KG1 (cell line): Measurements from ENCODE around the gene SLC17A3.

Experiments
- DNase-seq: peaks from one replicate; lab custom pipeline; 2025; lab: John Stamatoyannopoulos, UW

SLC17A3 gene, protein sequence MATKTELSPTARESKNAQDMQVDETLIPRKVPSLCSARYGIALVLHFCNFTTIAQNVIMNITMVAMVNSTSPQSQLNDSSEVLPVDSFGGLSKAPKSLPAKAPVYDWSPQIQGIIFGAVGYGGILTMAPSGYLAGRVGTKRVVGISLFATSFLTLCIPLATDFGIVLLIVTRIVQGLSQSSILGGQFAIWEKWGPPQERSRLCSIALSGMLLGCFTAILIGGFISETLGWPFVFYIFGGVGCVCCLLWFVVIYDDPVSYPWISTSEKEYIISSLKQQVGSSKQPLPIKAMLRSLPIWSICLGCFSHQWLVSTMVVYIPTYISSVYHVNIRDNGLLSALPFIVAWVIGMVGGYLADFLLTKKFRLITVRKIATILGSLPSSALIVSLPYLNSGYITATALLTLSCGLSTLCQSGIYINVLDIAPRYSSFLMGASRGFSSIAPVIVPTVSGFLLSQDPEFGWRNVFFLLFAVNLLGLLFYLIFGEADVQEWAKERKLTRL

DNA sequence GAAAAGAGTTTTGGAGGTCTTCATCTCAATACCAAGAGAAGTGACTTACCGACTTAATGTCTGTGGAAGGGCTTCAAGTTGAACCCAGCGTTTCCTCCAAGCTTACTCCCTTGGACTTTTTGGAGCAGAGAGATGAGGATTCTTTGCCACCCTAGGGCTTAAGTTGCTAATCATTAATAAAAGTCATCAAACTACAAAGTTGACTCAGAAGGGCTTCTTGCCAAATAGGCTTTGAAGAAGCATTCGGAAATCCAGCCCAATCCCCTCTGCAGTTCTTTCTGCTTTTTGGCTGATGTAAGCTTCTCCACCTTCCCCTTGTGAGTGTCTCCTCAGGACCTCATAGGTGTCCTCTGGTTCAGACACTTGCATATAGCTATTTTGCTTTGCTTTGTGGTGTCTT lies at the start of gene SLC17A3:
Gene SLC17A3 (minus strand): TSS at position 126 of the 400 bp plus-strand sequence. CDS start 5,856 bp downstream, outside the sequence.
- DNase-seq, result no peak

DNA sequence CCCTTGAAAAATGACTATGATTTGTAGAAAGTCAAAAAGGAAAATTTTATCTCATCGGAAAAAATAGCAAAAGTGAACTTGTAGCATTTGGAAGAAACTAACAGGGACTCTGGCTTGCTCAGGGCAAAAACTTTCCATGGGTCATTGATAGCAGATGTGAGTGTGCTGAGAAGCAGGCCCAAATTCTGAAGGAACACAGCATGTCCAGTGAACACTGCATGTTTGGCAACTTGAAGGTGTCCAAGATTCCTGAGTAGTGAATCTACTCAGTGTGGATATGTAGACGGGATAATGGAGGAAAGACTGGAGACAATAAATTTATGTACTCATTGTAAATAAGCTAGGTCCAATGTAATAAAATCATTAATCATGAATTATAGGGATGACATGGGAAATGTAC lies 48.3 kb upstream of the SLC17A3 start:
- no peak for DNase-seq

DNA sequence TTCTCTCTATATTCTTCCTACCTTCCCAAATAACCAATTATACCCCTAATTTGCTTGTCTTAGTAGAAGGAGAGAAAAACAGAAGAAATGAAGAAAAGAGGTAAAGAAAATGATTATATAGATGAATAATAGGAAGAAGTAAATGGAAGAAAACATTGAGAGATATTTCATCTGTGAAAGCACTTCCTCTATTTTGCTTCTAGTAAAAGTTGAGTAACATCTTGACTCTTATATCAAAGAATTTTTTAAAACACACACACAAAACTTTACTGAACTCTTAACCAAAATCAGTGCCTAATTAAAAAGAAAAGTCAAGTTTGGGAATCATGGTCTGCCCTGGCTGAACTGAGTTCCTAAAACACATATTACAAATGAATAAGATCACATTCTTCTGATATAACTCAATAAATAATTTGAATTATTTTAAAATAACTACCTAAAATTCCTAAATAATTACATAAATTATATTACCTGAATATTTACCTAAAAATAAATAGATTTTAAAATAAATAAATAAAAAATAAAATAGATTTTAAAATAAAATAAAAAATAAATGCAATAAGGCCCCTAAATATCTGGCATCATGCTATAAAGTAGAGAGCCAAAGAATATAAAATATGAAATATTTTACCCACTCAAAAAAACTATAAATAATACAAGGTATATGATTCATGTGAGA lies 47.6 kb upstream of the SLC17A3 start:
- no peak for DNase-seq

DNA sequence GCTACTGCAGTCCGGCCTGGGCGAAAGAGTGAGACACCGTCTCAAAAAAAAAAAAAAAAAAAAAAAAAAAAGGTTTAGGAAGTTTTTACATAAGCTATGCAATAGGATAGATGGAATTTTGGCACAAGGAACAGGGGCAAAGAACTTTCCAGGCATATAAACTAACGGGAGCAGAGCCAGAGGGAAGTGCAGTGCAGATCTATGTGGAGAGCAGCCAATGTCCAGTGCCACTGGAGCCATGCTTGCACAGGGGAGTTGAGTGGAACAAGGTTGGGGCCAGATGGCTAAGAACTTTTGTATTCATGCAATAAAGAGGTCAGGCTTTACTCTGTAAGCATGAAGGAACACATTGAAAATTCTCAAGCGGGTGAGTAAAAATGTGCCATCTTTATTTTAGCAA lies 45.6 kb upstream of the SLC17A3 start:
- no peak for DNase-seq

DNA sequence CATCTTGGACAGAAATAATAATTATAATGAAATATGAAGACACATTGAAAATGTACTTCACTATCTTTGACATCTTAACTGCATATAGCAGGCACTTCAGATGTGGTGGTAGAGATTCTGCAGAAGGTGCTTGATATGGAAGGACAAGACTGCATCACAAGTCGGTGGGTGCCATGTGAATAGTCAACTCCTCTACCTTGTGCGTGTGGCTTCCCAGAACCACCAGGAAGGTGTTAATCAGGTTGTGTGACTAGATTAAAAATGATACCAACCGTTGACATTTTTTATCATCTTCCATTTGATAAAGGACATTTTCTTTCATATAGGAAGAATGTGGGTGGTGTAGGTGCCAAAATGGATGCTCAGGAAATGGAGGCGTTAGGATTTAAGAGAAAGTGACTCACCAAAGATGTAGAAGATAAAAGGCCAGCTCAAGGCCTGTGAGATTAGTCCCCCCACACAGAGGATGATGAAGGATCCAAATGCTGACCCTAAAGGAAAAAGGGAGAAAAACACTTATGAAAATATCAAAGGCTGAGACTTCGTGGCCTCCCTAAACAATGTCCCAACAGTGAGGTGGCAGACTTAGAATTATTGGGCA lies 44.1 kb upstream of the SLC17A3 start:
- DNase-seq, result no peak

DNA sequence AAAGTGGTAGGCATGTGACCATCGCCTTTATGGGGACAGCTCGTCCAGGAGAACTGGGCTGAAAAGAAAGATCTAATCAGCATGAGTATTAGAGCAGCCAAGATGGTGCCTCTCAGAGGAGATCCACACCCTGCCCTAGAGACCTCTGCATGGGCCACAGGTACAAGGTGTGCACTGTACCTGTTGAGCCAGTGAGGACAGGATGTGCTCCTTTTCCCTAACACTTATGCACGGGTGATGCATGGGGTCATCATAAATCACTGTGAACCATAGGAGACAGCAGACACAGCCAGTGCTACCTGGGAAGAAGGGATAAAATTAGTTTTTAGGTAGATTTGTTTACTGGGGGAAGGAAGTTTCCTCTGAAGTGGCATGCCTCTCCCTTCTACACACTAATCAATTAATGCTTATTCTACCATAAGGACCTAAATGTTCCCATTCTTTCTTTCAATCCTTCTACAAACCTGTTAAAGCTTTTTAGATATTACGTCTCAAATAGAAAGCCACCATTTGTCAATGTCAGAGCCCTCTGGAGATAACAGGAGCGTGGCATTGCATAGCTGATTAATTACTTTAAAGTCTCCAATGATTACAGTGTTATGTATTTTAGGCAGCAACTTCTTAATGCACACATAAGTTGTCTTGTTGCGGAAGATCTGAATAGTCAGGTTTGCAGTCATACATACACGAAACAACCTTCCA lies 42.9 kb upstream of the SLC17A3 start:
- DNase-seq, result no peak

DNA sequence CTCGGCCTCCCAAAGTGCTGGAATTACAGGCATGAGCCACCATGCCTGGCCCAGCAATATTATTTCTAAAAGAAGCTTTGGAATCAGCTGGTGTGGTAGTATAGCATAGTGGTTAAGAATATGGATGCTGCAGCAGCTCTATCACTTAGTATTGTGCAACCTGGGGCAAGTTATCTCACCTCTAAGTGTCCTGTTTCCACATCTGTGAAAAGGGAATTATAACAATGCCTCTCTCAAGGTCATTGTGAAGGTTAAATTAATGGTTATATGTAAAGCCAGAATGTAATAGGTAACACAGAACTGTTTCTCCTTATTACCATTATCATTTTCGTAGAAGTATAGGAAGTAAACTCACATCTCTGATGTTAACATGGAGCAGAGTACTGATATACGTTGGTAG lies 42.3 kb upstream of the SLC17A3 start:
- no peak for DNase-seq

DNA sequence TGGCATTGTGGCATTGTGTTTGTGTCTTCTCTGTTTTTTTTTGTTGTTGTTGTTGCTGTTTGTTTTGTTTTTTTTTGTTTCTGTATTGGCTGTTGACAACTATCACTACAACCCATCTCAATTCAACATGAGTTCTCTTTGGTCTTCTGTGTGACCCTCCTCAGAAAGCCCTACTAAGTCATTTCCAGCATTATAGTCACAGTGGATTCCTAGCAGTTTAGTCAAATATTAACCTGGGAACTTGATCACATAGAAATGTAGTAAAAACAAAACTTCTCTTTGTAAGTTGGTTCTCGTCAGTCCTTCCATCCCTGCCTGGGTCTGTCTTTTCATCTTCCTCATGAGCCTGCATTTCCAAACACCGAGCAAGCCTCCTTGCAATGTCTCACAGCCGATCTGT lies 39.7 kb upstream of the SLC17A3 start:
- DNase-seq, result no peak

DNA sequence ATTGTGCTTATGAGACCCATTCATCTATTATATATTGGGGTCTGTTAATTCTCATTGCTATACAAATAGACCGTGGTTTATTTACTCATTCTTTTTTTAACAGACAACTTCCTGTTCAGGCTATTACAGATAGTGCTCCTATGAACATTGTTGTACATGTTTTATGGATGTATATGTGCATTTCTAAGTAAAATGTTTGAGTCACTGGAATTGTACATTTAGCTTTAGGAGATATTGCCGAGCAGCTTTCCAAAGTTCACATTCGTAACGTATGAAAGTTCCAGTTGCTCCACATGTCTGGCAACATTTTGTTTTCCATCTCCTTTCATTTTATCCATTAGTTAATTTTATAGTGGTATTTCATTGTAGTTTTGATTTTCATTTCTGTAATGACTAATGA lies 37.3 kb upstream of the SLC17A3 start:
- no peak for DNase-seq

DNA sequence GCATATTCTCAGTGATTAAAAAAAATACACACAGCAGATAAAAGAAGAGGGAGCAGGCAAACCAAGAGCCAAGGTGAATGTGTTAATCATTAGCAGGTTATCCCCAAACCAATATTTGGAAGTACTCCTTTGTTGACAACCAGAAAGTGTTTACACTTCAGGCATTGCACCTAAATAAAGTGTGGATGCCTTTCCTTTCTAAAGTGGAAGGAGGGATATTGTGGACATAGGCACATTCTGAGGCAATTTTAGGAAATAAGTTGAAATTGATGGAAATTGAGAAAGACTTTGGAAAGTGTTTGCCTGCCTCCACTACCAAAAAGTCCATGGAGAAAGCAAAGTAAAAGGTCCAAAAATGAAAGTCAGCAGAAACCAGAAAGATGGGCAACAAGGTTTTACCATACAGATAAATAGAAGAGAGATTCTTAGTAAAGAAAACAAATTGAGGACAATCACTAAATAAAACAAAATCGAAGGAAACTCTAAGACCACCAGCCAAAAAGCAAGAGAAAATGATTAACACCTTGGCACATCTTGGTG lies 33.5 kb upstream of the SLC17A3 start:
- no peak for DNase-seq

DNA sequence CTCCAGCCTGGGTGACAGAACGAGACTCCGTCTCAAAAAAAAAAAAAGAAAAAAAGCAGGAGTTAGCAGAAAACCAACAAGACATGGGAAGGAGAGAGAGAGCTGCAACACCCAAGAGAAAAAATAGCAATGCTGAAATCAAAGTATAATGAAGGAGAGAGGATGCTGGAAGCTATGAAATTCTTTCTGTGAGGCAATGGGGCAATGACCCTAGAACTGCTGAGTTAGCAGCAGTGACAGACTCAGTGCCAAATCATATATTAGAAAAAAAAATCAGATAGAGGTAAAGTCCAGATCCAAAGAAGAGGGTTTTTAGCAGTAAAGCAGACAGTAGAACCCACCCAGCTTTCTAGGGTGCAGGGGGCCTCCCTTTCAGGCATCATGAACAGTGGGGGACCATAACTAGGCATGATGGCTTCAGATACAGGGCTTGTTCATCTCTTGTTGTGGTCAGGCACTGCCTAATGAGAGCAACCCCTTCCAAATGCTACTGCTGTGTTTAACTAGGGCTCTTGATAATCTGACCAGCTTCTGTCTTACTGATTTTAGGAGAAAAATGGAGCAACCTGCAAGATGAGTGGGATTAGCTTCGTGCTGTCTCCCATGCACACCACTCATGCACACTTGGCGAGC lies 29.5 kb upstream of the SLC17A3 start:
- DNase-seq, result no peak

DNA sequence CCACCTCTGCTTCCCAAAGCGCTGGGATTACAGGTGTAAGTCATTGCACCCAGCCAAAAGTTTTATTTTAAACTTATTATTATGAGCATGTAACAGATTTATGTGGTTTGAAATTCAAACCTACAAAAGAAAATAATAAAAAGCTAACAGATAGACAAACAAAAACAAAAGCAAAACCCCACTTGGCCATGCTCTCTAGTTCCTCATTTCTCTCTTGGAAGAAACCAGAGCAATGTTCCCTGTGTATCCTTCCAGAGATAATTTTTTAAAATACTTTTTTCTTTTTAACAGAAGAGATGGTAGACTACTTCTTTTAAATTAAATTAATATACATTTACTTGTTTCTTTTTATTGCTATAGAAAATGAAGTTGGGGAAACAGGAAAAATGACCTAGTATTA lies 28.0 kb upstream of the SLC17A3 start:
- DNase-seq, result no peak

DNA sequence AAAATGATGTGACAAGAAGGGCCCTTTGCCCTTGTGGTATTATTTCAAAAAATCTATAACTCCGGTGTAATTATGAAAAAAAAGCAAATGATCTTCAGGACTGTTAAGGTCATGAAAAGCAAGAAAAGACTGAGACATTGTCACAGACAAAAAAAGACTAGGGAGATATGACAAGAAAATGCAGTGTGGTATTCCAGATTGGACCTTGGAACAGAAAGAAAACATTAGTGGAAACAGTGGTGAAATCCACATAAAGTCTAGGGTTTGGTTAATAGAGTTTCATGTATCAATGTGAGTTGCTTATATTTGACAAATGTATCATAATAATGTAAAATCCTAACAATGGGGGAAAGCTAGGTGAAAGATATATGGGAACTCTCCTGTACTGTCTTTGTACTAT lies 26.8 kb upstream of the SLC17A3 start:
- DNase-seq, result no peak

DNA sequence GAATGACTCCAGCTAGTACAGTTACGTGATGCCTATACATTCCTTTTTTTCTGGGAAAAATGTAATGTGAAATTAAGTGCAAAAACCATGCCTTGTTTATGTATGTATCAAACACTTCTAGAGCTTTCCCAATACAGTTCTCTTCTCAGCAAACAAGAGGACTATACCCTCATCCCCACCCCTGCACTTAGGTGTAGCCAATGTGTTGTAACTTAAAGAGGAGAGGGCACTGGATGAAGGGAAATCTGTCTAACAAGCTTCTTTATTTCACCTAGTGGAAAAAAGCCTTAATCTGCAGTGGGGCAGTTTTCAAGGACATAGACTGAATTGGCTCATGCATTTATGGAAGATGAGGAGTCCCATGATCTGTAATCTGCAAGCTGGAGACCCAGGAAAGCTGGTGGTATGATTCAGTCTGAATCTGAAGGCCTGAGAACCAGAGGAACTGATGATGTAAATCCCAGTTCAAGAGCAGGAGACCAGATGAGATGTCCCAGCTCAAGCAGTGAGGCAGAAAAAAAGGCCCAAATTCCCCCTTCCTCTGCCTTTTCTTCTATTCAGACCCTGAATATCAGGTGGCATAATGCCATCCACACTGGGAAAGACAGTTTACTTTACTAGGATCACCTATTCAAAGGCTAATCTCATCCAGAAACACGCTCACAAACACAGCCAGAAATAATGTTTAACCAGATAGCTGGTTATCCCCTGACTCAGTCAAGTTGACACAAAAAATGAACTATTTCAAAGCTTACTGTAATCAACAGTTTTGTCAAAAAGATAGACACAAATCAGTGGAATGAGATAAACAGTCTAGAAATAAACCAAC lies 25.8 kb upstream of the SLC17A3 start:
- DNase-seq, result no peak

DNA sequence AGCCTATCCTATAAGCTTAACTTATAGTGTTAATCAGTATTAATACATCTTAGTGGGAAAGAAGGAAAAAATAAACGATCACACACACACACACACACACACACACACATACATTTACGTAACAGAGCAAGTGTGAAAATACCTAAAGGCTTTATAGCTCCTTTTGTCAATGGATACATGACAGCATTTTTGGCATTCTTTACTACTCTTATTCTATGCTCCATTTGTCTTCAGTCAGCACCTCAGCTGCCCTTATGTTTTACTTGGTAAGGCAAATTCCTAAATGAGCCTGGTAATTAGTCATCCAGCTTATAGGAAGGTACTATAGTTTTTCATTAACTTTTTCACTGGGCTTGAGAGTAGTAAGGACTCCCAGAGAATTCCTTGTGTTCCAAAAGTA lies 25.1 kb upstream of the SLC17A3 start:
- DNase-seq, result no peak

DNA sequence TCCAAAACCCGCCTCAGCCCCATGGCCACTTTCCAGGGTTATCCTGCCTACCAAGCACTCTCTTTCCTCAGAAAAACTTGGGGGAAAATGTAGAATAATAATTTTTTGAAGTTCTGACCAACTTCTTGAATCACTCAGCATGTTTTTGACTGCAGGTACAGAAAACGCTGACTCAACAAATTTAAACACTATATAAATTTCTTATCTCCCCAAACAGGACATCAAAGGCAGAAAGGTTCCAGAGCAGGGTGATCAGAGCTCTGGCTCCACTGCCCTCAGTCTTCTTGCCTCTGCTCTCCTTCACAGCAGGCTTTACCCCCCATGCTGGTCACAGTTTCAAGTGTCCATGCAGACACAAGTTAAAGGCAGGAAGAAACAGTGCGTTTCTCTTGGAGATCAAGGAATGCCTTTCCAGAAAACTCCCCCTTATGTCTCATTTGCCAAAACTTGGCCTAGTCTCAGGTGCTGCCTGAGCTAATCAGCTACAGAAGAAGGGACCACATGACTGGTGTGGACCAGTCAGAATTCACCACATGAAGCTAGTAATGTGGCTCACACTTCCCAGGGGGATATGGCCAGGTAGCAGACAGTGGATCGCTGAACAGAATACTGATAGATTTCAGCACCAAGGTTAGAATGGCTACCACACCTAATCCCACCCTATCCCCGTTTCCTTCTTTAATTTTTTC lies 24.4 kb upstream of the SLC17A3 start:
- DNase-seq, result no peak

DNA sequence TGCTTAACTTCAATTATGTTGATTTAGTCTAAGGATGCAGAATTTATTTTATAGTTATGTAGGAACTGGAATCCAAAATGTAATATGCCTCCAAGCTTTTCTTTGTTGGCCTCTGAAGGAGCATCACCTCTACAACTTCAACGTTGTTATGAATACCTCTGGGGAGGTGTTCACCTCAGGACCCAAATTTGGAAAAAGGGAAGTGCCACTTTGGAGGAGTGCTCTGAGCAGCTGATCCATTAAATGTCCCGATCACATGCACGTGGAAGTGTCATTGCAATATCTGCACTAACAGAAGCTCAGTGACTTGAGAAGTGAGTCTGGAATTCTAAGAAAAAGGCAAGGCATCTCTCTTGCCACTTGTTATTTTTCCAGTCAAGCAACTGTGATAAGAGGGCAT lies 22.2 kb upstream of the SLC17A3 start:
- no peak for DNase-seq

DNA sequence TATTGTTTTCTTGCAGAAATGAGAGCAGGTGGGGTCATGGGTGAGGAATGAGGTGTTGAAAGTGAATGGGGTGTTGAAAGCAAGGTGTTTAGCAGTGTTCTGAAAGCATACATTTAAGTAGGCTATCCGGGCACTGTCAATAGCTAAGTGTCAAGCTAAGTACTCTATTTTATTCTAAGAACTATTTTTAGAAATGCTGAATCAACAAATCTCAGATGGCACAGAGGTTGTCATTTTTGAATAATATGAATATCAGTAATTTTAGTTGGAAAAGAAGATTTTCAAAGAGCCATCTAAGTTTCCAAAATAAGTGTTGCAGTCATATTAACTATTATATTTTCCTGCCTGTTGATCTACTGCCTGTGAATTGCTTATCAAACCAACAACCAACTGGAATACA lies 21.7 kb upstream of the SLC17A3 start:
- no peak for DNase-seq

DNA sequence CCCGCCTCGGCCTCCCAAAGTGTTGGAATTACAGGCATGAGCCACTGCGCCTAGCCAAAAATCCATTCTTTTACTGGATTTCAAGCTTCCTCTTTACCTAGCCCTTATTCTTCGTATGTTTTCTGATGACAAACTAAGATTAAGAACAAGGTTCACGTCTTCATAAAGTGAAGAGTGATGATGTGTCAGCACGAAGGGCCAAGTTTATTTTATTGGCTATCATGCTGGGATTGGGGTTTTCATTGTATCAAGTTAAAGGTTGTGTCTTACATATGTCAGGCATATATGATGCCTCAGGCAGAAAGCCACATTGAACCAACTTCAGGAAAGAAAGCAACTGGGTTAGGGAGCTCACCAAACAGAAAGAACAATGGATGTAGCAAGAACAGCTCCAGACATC lies 19.7 kb upstream of the SLC17A3 start:
- DNase-seq, result no peak

DNA sequence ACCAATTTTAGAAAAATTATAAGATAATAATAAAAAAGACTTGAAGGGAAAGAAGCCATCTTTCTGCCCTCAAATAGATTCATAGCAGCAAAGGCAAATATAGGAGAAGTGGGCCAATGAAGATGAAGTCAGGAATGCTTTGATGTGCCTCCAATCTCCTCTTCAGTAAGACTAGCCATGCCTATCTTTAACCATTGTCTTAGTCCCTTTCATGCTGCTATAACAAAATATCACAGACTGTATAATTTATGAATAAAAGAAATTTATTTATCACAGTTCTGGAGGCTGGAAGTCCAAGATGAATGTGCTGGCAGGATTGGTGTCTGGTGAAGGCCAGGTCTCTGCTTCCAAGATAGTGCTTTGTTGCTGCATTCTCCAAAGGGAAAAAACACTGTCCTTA lies 18.8 kb upstream of the SLC17A3 start:
- no peak for DNase-seq
